ENCODE data around the gene ANKRD30B. TPM values are rescaled to one million over a fixed set of nuclear protein-coding genes. Genes with fewer than 3 reads are reported as not detected.
"Not testable (repeated sequence)": the region's sequence is repeated elsewhere in the genome, so short reads cannot be mapped to it uniquely, and the experiment has no call there.

ANKRD30B gene
- total RNA-seq, 1 donor from 2014 or later = under 0.01 TPM

GRCh38 chr18:14858514-14858913 is 110.5 kb downstream of the ANKRD30B start:
- not testable (repeated sequence) for DNase-seq

DNA sequence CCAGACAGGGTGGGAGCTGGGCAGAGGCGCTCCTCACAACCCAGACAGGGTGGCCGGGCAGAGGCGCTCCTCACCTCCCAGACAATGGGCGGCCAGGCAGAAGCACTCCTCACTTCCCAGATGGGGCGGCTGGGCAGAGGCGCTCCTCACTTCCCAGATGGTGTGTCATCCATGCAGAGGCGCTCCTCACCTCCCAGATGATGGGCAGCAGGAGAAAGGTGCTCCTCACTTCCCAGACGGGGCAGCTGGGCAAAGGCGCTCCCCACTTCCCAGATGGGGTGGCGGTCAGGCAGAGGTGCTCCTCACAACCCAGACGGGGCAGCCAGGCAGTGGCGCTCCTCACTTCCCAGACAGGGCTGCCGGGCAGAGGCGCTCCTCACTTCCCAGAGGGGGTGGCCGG is 112.0 kb downstream of the ANKRD30B start:
- not testable (repeated sequence) for DNase-seq

DNA sequence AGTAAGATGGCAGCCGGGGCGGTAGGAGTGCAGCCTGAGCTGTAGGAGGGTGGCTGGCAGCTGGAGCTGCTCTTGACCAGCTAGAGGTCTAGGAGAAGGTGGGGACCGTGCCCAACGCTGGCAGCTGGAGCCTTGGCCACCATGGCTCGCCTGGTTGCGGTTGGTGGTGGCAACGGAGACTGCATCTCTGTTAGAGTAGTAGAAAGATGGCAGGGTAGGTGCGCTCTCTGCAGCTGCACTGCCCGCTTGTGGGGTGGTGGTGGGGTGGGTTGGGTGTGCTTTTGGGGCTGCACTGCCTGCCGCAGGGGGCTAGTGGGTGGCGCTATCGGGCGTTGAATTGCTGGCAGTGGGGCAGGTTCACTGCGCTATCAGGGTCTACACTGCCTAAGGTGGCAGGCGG is 118.5 kb downstream of the ANKRD30B start:
- DNase-seq = not testable (repeated sequence)

DNA sequence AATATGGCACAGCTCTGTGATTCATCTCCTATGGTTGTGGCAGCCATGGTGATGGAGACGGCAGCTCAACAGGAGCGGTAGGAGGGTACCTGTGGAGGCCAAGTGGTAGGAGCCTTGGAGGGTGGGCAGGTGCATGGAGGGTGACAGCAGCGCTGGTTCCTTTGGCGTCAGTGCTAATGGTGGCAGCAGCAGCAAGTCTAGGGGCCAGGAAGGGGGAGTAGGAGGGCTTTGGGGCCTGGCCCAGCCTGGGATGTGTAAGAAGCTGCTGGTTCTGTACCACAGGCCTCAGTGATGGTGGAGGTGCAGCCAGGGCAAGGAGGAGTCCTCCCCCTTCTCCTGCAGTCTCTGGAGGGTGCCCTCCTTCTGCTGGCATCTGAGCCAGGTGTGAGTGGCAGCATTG is 120.0 kb downstream of the ANKRD30B start:
- DNase-seq = not testable (repeated sequence)

DNA sequence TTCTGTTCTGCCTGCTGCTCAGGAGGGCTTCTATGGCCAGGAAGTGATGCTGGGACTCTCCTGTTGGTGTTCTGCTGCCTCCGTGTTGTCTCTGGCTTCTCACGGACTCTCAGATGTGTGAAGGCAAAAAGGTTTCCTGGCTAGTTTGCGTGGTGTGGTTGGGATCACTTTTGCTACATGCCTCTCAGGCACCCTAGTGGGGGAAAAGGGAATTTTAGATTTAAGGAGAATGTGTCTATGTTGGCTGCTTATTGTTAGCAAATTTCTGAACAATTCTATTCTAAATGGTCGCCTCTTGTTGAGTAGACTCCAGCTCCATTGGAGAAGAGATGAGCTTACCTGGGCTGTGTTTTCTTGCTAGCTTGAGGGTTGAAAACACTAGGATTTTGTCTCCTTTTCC is 120.9 kb downstream of the ANKRD30B start:
- not testable (repeated sequence) for DNase-seq

DNA sequence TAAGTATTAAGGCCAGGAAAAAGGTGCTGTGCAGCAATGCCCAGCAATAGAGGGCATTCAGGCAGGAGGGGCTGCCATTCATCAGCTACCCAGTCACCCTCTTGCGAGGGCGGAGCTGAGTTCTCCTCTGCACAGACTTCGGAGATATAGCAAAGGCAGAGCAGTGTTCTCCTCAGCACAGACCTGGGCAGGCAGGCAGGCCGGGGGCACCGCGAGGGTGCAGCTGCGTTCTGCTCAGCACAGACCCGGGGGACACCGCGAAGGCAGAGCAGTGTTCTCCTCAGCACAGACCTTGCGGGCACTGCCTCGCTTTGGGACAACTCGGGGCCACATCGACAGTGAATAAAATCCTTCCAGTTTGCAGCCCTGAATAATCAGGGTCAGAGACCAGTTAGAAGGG is 130.9 kb downstream of the ANKRD30B start:
- DNase-seq = not testable (repeated sequence)

DNA sequence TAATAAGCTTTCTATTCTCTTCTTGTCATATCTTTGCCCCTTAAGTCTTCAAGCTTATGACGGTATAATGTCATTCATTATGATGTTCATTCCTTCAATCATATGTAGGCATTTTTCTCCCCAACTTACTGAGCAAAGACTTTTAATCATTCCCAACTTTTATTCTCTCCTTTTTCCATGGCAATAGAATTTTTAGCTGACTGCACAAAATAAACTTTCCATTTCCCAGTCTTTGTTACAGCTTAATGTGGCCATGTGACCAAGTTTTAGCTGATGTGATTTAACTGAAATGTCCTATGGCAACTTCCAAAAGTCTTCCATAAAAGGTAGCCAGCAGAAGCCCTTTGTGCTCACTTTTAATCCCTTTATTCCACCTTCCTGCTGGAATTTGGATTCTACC is 152.5 kb downstream of the ANKRD30B start:
- no peak for DNase-seq

Other genes starting within 250 kb of the ANKRD30B start
- gene POTEC, start 204.6 kb upstream of the ANKRD30B start, total RNA-seq = not detected in 2 replicates

All from dermis blood vessel endothelial cell (primary cell).